ENCODE data around the gene ZBTB32.

Gene ZBTB32

GRCh38 chr19:35736913-35737886 lies 32.8 kb downstream of the ZBTB32 start:
- DNase-seq (ENCODE audit: low read depth, low spot score), result no peak

GRCh38 chr19:35738021-35738886 lies 33.9 kb downstream of the ZBTB32 start:
- DNase-seq (ENCODE audit: low read depth, low spot score), result no peak

- no peak for DNase-seq (ENCODE audit: low read depth, low spot score)
Measured at GRCh38 chr19:35738887-35739229, 34.5 kb downstream of the ZBTB32 start.

- DNase-seq (ENCODE audit: low read depth, low spot score), result no peak
Measured at GRCh38 chr19:35739275-35740107, 35.1 kb downstream of the ZBTB32 start.

GRCh38 chr19:35740108-35740422 lies 35.7 kb downstream of the ZBTB32 start:
- DNase-seq (ENCODE audit: low read depth, low spot score), result no peak

GRCh38 chr19:35740423-35741202 lies 36.3 kb downstream of the ZBTB32 start:
- DNase-seq (ENCODE audit: low read depth, low spot score), result peak; percentile 91

GRCh38 chr19:35741203-35741515 lies 36.8 kb downstream of the ZBTB32 start:
- DNase-seq (ENCODE audit: low read depth, low spot score), result no peak

- DNase-seq (ENCODE audit: low read depth, low spot score), result peak; percentile 50
Measured at GRCh38 chr19:35742121-35742724, 37.9 kb downstream of the ZBTB32 start, which contains the start of gene IGFLR1. Gene IGFLR1 (minus strand): TSS chr19:35742452. CDS start chr19:35741180, 1,272 bp downstream.

GRCh38 chr19:35743640-35744429 lies 39.5 kb downstream of the ZBTB32 start:
- DNase-seq (ENCODE audit: low read depth, low spot score), result no peak

GRCh38 chr19:35744430-35745327 lies 40.3 kb downstream of the ZBTB32 start:
- DNase-seq (ENCODE audit: low read depth, low spot score), result peak; percentile 90

GRCh38 chr19:35745328-35746086 lies 41.1 kb downstream of the ZBTB32 start, which contains the start of the genes PSENEN and U2AF1L4:
Gene PSENEN (plus strand): TSS chr19:35745651. CDS start chr19:35745931, 280 bp downstream.
Gene U2AF1L4 (minus strand): TSS chr19:35745418. CDS start chr19:35745391, 27 bp downstream.
- DNase-seq (ENCODE audit: low read depth, low spot score), result peak; percentile 95

- DNase-seq (ENCODE audit: low read depth, low spot score), result no peak
Measured at GRCh38 chr19:35746087-35746462, 41.7 kb downstream of the ZBTB32 start.

GRCh38 chr19:35746531-35746930 lies 42.2 kb downstream of the ZBTB32 start:
- no peak for DNase-seq (ENCODE audit: low read depth, low spot score)

- DNase-seq (ENCODE audit: low read depth, low spot score), result peak; percentile 100
Measured at GRCh38 chr19:35748106-35749020, 44.0 kb downstream of the ZBTB32 start, which contains the start of gene LIN37. Gene LIN37 (plus strand): TSS chr19:35748576. CDS start chr19:35748725, 149 bp downstream.

- DNase-seq (ENCODE audit: low read depth, low spot score), result no peak
Measured at GRCh38 chr19:35750167-35750566, 45.8 kb downstream of the ZBTB32 start.

Measured in activated CD4-positive, CD25-positive, alpha-beta regulatory T cell treated with anti-CD3 and anti-CD28 coated beads, Interleukin-2, amount 50 U/mL, for 16 hours (primary cell).